ENCODE measurements around the gene C19orf38. TPM values are rescaled to one million over a fixed set of nuclear protein-coding genes. Genes with fewer than 3 reads are reported as not detected.

C19orf38 gene
- total and polyA plus RNA-seq, 4 donors = 0.97 to 3.9 (median 1.5) TPM

GRCh38 chr19:10846500-10847202 lies 1.6 kb upstream of the C19orf38 start:
- WGBS = 88% methylated on average over 2 of the region's 2 CpGs
- TF ChIP-seq HNF4A (conservative IDR thresholded peaks at IDR 0.05) (no peak), MAX (IDR thresholded peaks at IDR 0.05) (no peak), SP1 (IDR thresholded peaks at IDR 0.05) (no peak), ATF3 (IDR thresholded peaks at IDR 0.05) (no peak), TAF1 (conservative IDR thresholded peaks at IDR 0.05) (no peak), REST (IDR thresholded peaks at IDR 0.05) (no peak), CTCF (IDR thresholded peaks at IDR 0.05; ENCODE audit: low read depth, low read length, missing input control) (no peak)

GRCh38 chr19:10850631-10851030 lies 2.4 kb downstream of the C19orf38 start:
- H3K27ac ChIP-seq (ENCODE audit: low read depth in 1 of 2, low read length in 2 of 2) = no peak overlapping the region
- no peaks in the 10 kb centered on the region for H3K27me3 ChIP-seq (ENCODE audit: control insufficient read depth in 4 of 4, insufficient read depth in 4 of 4, low read length in 3 of 4)
- H3K4me3 ChIP-seq (ENCODE audit: low read depth in 1 of 3, low read length in 3 of 3) = no peak overlapping the region
- H3K4me1 ChIP-seq (ENCODE audit: control insufficient read depth in 4 of 4, insufficient read depth in 4 of 4, low read length in 3 of 4) = no peaks in the 10 kb centered on the region
- no peak for DNase-seq (ENCODE audit: low spot score)
- H3K9ac ChIP-seq (ENCODE audit: low read depth in 1 of 2, low read length in 2 of 2) = no peak overlapping the region
- no peaks in the 10 kb centered on the region for H3K36me3 ChIP-seq (ENCODE audit: control insufficient read depth in 4 of 4, insufficient read depth in 3 of 4, low read depth in 1 of 4, low read length in 3 of 4)
- 94% methylated on average over 5 of the region's 5 CpGs for WGBS
- no peaks in the 10 kb centered on the region for H3K9me3 ChIP-seq (ENCODE audit: control insufficient read depth in 4 of 4, low read length in 3 of 4)
- TF ChIP-seq CTCF (IDR thresholded peaks at IDR 0.05; ENCODE audit: low read depth, low read length, missing input control) (no peak), YY1 (IDR thresholded peaks at IDR 0.05) (no peak), RXRA (IDR thresholded peaks at IDR 0.05) (no peak), TAF1 (conservative IDR thresholded peaks at IDR 0.05) (no peak), MAX (IDR thresholded peaks at IDR 0.05) (no peak), SP1 (IDR thresholded peaks at IDR 0.05) (no peak), HNF4G (IDR thresholded peaks at IDR 0.05) (no peak), HNF4A (conservative IDR thresholded peaks at IDR 0.05) (no peak), EGR1 (IDR thresholded peaks at IDR 0.05; ENCODE audit: low read depth in 2 of 2) (no peak), ZBTB33 (IDR thresholded peaks at IDR 0.05) (no peak), REST (IDR thresholded peaks at IDR 0.05) (no peak), RAD21 (IDR thresholded peaks at IDR 0.05) (no peak), FOXA2 (IDR thresholded peaks at IDR 0.05) (no peak), GABPA (IDR thresholded peaks at IDR 0.05 in 1 of 2, conservative IDR thresholded peaks at IDR 0.05 in 1 of 2) (no peak), ATF3 (IDR thresholded peaks at IDR 0.05) (no peak)

More at GRCh38 chr19:10846500-10847202, 1.6 kb upstream of the C19orf38 start:
- Histone ChIP-seq H3K9me3 (ENCODE audit: control insufficient read depth in 4 of 4, low read length in 3 of 4) (no peaks in the 10 kb centered on the region), H3K36me3 (ENCODE audit: control insufficient read depth in 4 of 4, insufficient read depth in 3 of 4, low read depth in 1 of 4, low read length in 3 of 4) (no peaks in the 10 kb centered on the region), H3K27ac (ENCODE audit: low read depth in 1 of 2, low read length in 2 of 2) (no peak overlapping the region), H3K4me1 (ENCODE audit: control insufficient read depth in 4 of 4, insufficient read depth in 4 of 4, low read length in 3 of 4) (no peaks in the 10 kb centered on the region), H3K9ac (ENCODE audit: low read depth in 1 of 2, low read length in 2 of 2) (no peak overlapping the region), H3K4me3 (ENCODE audit: low read depth in 1 of 3, low read length in 3 of 3) (no peak overlapping the region), H3K27me3 (ENCODE audit: control insufficient read depth in 4 of 4, insufficient read depth in 4 of 4, low read length in 3 of 4) (no peaks in the 10 kb centered on the region)
- no peak for DNase-seq (ENCODE audit: low spot score)
